Activated naive CD4-positive, alpha-beta T cell treated with anti-CD3 and anti-CD28 coated beads, Interleukin-2, amount 50 U/mL, for 16 hours (primary cell): Measurements from ENCODE around the gene RXRG.
"Not testable (repeated sequence)": the region's sequence is repeated elsewhere in the genome, so short reads cannot be mapped to it uniquely, and the experiment has no call there.

Experiments used
- DNase-seq: peaks from one replicate; pipeline ENCODE4 v3.0.0-alpha.2; 2020

The RXRG gene

GRCh38 chr1:165444897-165445370, at the start of gene RXRG:
Gene RXRG (minus strand): TSS chr1:165445126. CDS start chr1:165444893, 233 bp downstream.
- DNase-seq: peak; percentile 24

GRCh38 chr1:165492845-165493373, 48.0 kb upstream of the RXRG start:
- DNase-seq: no peak

- DNase-seq: no peak
These were observed 45.2 kb upstream of the RXRG start for GRCh38 chr1:165490175-165490574.

GRCh38 chr1:165487921-165488320, 43.0 kb upstream of the RXRG start:
- no peak for DNase-seq

DNA sequence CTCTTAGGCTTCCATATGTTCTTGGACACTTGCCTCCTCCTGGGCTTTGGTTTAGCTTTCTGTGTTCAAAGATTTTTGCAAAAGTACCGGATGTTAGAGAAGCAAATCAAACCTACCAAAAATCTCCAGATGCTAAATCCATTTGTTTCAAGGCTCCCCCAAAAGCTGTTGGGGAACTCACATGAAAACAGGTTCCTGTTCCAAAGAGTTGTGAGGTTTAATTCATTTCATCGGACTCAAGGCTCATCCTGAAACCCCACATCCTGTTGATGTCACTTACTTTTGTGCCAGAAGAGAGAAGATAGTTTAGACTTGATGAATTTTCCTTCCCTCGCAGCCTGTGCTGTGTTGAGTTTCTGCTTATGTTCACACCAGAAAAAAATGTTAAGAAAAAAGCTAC, 41.7 kb upstream of the RXRG start:
- no peak for DNase-seq

DNA sequence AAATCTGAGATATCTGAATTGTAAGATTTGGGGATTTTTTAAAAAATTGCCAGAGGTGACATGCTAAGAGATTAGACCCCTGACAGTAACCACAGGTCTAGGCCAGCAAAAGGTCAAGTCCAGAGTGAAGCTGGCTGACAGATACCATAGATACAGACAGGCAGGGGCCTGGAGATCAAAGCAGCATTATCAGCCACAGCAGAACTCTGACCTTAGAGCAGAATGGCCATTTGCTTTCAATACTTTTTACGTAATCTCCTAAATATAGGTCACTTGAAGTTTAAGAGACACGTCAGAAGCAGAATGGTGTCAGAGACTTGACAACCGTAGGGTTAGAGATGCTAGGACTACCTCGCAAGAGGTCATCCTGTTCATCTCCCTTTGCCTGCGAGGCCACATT, 40.8 kb upstream of the RXRG start:
- DNase-seq: no peak

- DNase-seq: no peak
These were observed 39.6 kb upstream of the RXRG start for GRCh38 chr1:165484532-165484931.

- DNase-seq: no peak
These were observed 38.5 kb upstream of the RXRG start for GRCh38 chr1:165483412-165483811.

- DNase-seq: no peak
These were observed 37.0 kb upstream of the RXRG start for GRCh38 chr1:165481820-165482532.

DNA sequence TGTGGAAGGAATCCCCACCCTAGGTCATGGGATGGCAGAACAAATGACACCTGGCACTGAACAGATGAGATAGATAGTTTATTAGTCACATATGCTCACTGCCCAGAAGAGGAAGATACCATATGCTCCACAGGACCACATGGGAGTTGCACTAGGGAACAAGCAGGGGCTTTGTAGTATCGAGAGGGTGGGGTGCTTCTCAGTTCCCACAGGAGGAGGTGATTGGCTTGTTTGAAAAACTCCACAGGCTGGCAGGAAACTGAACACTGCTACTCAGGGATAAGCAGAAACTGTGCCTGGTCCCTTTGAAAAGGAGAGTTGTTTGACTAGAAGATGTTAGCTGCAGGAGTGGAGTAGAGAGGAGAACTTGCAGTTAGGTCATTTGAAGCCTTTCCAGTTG, 31.9 kb upstream of the RXRG start:
- no peak for DNase-seq

DNA sequence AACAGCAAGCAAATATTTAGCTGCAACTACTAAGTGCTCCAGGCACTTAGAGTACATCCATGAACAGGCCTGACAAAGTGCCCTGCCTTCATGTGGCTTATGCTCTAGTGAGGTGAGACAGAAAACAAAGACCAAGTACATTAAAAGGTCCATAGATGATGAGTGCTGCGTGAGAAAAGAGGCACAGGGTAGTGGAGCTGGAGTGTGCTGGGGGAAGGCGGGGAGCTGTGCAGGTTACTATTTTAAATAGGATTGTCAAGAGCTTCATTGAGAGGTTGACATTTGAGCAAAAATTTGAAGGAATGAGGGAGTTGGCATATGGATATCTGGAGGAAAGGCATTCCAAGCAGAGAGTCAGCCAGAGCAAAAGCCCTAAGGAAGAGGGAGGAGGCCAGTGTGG, 29.3 kb upstream of the RXRG start:
- DNase-seq: no peak

DNA sequence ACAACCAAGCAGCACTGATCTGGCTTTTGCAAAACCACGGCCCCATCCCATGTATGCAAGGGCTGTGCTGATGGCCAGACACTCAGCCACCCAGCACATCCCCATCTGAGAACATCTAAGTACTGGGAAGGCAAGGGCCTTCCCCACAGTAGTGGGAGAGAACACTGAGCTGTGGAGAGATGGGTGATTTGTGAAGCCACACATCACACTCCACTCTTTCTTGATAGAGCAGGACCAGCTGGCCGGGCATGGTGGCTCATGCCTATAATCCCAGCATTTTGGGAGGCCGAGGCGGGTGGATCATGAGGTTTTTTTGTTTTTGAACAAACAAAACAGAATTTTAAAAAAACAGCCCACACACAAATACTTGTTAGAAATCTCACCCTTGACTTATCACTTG, 28.2 kb upstream of the RXRG start:
- no peak for DNase-seq

DNA sequence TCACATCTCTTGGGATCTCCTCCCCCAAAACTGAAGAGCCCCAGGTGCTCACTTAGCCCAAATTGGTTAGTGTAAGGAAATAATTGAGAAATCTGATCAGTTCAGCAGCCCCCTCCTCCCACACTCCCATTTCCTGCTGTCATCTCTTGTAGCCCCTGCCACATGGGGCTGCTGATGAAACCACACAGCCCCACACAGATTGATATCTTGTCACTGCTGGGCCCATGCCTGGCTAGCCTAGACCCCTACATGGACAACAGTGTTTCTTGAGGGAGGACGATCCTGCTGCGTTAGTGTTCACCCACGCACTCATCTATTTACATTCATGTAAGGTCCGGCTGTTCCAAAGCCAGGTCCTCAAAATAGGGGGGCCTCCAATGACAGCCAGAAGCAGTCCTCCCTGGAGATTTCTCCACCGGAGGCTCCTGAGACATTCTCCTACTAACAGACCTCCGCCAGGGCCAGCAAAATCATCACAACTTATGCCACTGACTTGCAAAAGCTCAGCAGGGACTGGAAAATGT, 23.9 kb upstream of the RXRG start:
- no peak for DNase-seq

GRCh38 chr1:165468253-165468652, 23.3 kb upstream of the RXRG start:
- DNase-seq: no peak

- no peak for DNase-seq
These were observed 22.8 kb upstream of the RXRG start for GRCh38 chr1:165467706-165468105.

GRCh38 chr1:165463978-165464377, 19.1 kb upstream of the RXRG start:
- DNase-seq: no peak

DNA sequence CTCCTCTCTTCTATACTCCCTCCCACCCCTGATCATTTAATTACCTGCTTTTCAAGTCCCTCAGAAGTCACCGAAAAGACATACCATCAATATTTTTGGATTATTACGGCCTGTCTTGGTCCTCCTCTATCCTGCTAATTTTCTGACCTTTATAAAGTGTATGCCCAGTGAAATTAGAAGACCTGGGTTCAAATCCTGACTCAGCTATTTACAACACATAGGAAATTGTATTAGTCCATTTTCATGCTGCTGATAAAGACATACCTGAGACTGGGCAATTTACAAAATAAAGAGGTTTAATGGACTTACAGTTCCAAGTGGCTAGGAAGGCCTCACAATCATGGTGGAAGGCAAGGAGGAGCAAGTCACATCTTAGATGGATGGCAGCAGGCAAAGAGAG, 14.8 kb upstream of the RXRG start:
- not testable (repeated sequence) for DNase-seq

DNA sequence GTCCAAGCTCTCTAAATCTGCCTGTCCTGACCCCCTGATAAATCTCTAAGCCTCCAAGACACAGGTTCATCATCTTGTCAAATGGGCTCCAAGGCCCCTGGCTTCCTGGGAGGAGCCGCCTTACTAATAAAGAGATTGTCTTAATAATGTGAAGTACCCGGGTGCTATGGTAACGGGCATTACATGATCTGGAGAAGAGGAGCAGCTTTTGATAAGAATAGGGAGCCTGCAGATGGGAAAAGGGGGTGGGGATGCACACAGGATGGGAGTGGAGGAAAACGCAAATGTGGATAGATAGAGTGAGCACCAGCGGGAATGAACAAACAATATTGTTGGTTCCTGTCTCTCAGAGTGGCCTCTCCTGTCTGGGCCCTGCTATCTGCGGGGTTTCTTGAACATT, 11.9 kb upstream of the RXRG start:
- DNase-seq: no peak

DNA sequence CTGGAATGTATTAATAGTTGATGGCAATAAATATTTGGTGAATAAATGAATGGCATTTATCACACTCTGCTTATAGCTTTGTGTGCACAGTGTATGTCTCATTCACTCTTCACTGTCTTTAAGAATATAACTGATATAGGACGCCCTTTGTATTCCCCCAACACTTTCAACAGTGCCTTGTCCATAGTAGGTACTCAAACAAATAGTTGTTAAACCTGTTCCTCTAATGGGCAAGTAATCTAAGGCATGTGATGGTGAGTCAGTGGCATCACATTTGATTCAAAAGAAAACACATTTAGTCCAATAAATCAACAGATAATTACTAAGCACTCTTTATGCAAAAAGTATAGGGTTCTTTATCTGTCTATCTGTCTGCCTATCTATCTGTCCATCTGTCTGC, 11.2 kb upstream of the RXRG start:
- DNase-seq: no peak

GRCh38 chr1:165455111-165455510, 10.2 kb upstream of the RXRG start:
- DNase-seq: no peak

GRCh38 chr1:165454091-165454610, 9.2 kb upstream of the RXRG start:
- DNase-seq: no peak

DNA sequence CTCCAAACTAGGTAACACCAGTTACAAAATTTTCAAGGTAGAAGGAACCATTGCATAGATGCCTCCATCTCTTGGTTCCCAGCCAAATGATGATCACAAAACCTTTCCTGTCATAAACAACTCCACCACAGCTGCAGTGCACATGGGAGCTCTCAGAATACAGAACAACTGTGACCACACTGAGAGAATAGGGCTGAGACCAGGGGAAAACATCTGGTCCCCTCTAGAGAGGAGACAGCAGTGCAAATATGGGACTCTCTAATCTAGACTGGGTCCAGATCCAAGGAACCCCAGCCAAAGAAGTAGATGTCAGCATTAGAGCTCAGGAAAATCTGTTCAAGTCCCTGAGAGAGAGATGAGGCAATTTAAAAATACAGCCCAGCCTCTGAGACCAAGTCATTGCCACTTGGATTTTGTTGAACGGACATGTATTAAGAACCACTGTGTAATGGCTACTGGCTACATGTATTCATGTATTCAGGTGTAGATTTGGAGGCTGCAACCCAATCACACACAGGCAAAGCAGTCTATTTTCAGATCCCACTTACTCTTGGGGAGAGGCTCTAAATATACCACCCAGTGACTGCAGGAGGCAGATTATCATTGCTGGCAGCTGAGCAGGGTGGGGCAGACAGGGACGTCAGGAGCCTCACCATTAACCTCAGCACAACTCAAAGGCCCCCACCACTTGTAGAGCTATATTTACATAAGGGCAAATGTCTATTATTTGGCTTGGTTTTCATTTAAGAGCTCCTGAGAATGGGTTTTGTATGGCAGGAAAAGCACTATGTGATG, 7.6 kb upstream of the RXRG start:
- no peak for DNase-seq

- no peak for DNase-seq
These were observed 6.8 kb upstream of the RXRG start for GRCh38 chr1:165451691-165452090.

- DNase-seq: no peak
These were observed 4.2 kb upstream of the RXRG start for GRCh38 chr1:165449131-165449530.
